GM20431 (cell line): ENCODE data around the gene ARHGAP29.
"Not testable (repeated sequence)": the region's sequence is repeated elsewhere in the genome, so short reads cannot be mapped to it uniquely, and the experiment has no call there.

Experiments
- in situ Hi-C: fragments of 300-500 bp; cut with MseI, MboI; formaldehyde crosslinking; loops from one replicate; pipeline ENCODE4 v1.15.0; 2020; ENCODE audit warnings: low sequenced_read_pairs; ENCODE audit not compliant: unreplicated experiment

The ARHGAP29 gene

DNA sequence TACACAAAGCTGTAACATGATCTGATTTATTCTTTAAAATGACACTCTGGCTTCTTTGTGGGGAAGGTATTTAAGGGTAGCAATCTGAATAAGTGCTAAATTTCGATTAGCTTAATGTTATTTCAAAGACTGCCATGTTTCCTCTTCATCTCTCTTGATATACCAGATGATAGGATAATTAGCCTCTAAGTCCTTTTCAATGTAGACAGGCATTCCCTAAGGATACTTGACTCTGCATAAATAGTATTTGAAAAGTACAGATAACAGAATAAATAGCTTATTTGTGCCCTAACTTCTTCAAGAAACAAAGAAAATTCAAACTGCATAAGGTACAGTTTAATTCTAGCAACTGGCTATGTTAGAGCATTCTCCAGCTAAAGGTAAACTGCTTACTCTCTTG is 46.2 kb downstream of the ARHGAP29 start:
- in situ Hi-C loops = no loop called here

DNA sequence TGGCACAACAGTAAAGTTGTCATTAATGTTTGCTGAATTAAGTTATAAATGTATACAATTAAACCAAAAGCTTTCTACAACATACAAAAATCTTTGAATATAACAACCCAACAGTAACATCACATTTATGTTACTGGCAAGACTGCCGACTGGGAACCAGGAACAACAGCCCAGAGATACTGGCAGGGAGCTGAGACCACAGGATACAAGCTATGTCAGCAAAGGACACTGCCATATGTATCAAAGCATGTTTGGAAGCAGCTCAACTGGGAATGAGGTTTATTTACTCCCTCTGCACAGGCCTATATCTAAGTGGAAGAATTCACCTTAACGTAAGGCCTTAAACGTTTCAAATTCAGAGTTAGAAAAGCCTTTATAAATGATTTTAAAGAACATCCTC is 50.4 kb downstream of the ARHGAP29 start:
- in situ Hi-C loops = no loop called here

DNA sequence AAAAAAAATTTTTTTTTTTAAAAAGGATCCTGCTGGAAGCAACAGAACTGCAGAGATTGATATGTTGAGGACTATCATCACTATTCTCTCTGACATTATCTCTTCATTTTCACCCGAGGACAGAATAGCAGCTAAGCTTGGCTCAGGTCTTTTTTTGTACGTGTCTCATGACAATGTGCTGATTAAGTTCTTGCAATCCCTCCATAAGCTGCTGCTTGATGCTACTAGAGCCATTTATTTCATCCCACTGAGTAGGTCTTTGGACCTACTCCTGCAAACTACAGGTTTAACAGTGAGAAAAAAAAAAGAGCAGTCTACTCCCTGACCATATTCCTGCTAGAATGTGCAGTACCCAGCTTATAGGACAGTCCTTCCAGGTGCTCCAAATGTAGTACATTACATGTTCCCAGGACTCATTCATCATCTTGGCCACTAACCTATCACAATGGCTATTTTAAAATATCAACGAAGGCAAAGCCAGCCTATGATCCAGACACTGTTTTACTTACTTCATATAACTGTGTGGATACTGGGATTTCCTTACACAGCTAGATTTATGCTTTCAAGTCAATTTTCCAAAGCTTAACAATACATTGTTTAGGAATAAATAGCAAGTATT is 54.1 kb downstream of the ARHGAP29 start:
- in situ Hi-C loops = no loop called here

DNA sequence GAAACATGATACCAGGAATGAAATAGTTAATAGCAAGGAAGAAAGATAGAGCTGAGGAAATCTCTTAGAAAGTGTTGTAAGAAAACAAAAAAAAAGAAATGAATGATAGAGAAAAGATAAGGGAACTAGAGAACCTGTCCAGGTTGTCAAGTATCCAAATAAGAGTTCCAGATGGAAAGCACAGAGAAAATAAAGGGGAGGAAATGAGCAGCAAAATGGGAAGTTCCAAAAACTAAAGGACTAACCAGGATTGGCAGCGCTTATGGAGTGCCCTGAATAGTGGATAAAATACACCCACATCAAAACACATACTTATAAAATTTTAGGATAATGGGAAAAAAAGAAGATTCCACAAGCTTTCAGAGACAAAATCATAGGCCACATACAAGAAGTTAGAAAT is 55.2 kb downstream of the ARHGAP29 start:
- in situ Hi-C loops = no loop called here

DNA sequence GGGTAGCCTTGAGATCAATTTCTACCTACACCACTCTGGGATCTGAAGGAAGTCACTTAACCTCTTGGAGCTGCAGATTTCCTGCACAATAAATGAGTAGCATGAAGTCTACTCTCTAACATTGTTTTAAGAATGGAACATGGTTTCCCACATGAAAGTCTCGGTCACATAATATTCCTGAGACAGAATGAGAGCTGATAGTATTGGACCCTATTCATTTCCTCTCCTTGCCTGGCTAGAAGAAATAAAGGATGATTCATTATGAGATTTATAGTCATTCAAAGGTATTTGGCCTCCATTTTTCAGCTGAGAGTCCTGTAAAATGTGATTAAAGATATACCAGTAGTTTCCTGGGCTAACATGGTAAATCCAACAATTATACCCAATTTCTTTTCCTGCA is 56.7 kb downstream of the ARHGAP29 start:
- in situ Hi-C loops = no loop called here

DNA sequence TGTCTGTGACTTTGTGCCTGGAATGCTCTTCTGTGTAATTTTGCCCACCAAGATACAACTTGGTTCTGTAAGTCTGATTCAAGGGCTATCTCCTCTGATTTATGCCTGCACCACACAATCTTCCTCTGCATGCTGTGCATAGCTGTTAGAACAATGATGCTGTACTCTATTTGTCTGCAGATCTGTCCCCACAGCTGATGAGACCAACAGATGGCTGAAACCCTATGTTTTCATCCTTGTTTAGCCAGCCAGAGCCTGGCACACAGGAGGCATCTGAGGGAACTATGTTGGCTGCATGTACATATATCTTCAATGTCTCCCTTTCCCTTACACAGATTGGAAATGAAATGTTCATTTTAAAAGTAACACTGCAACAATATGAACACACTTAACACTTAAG is 58.5 kb downstream of the ARHGAP29 start:
- in situ Hi-C loops = no loop called here

DNA sequence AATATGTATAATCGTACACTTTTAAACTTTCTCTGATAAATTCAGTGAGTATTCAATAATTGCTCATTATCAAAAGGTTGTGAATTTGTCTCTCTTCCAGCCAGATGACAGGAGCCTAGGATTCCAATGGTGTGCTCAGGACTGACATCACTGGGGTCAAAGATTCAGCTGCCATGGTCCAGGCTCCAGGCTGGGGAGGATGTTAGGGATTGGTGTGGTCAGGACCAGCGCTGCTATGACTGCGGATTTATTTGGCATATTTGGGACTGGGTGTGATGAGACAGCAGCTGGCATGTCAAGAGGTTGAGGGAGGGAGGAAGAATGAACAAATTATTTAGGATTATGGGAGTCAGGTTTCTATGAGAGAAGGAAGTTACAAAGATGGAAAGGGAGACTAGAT is 68.3 kb downstream of the ARHGAP29 start:
- in situ Hi-C loops = no loop called here

DNA sequence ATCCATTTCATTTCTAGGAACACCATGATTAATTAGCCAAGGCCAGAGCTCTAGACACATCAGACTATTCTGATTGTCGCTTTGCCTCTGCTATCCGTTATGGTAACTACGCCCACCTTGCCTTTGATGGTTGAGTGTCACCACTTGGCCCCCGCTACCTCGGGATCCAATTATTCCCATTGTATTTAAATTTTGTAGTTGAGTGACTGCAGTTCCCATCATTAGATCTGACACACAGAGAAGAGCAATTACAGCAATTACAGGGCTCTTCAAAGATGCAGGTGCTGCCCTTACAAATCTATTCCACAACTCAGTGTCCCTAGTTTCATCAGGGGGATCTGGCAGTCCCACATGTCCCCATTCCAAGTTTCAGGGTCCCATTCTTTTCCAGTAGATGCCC is 71.5 kb downstream of the ARHGAP29 start:
- in situ Hi-C loops = no loop called here

DNA sequence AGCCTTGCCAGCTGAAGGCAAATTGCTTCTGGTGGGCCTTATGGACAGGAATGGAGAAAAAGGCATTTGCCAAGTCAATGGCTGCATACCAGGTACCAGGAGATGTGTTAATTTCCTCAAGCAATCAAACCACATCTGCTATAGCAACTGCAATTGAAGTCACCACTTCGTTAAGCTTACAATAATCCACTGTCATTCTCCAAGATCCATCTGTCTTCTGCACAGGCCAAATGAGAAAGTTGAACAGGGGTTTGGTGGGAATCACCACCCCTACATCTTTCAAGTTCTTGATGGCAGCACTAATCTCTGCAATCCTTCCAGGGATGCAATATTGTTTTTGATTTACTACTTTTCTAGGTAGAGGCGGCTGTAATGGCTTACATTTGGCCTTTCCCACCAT is 72.5 kb downstream of the ARHGAP29 start:
- in situ Hi-C loops = not testable (repeated sequence)

DNA sequence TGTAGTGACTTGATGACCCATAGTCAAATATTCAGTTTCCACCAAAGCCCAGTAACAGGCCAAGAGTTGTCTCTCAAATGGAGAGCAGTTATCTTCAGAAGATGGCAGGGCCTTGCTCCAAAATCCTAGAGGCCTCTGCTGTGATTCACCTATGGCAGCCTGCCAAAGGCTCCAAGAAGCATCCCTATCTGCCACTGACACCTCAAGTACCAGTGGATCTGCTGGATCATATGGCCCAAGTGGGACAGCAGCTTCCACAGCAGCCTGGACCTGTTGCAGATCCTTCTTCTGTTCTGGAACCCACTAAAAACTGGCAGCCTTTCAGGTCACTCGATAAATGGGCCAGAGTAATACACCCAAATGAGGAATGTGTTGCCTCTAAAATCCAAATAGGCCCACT is 73.3 kb downstream of the ARHGAP29 start:
- in situ Hi-C loops = not testable (repeated sequence)

DNA sequence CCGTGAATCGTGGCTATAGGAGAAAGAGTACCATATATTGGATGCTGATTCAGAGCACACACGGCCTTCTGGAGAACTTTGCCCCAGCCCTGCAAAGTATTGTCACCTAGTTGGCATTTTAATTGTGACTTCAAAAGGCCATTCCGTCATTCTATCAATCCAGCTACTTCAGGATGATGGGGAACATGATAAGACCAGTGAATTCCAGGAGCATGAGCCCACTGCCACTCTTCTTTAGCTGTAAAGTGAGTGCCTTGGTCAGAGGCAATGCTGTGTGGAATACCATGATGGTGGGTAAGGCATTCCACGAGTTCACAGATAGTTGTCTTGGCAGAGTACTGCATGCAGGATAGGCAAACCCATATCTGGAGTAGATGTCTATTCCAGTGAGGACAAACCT is 74.1 kb downstream of the ARHGAP29 start:
- in situ Hi-C loops = not testable (repeated sequence)

DNA sequence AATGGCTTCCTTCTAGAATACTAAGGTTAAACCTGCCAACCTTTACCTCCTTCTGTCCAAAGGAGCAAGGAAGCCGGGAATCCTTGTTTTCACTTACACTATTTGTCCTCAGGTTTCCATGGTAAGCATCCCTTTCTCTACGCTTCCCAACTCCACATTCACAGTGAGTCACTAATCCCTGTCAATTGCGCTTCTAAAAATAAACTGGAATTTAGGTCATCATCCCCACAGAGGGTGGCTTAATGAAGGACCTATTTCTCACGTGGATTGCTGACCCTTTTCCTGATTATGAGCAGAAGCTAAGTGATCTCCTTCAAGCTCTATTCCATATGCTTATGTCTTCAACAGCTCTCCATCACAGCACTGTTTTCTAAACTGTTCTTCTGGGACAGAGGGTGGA is 76.6 kb downstream of the ARHGAP29 start:
- in situ Hi-C loops = no loop called here

DNA sequence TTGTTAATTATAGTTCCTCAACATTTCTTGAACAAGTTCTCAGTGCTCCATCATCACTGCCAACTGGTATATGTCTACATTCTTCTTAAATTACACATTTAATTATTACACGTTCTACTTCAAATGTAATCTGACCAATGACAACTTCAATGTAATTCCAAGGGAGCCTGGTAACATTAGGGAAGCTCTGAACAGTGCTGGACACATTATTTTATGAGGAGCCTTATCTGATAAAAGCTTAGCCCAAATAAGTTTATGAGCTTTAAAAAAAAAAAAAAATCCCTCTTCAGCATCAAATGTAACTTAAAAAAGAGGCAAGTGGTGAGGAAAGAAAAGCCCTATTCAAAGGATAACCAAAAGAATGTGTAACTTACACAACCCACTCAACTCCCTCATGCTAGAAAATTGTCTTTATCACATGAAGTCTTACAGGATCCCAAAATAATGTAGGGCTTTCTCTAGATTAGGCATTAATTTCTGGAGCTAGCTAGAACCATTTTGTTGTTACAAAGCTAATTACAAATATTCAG is 81.2 kb downstream of the ARHGAP29 start:
- in situ Hi-C loops = no loop called here

DNA sequence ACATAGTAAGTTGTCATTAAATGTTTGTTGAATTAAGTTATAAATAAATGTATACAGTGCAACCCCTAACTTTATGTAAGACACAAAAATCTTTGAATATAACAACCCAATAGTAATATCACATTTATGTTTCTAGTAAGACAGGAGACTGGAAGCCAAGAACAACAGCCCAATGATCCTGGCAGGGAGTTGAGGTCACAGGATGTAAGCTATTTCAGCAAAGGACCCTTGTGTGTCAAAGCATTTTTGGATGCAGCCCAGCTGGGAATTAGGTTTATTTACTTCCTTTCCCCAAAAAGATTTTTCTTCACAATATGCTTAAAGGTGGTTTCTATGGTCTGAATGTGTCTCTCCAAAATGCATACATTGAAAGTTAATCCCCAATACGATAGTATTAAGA is 82.4 kb downstream of the ARHGAP29 start:
- in situ Hi-C loops = no loop called here

DNA sequence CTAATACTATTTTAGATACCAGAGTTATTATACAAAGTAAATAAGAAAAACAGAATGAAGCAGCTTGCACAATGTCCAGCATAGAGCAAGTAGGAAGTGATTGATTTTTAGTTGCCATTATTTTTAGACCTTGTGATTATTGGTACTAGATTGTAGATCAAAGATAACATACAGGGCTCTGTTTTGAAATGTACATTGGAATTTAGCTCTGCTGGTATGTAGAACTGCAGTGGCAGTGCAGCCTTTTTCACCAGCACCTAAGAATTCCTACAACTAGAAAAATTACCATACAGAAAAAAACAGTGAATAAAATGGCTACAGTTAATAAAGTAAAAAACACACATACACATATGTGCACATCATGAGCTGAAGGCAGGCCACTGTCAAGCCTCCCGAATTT is 84.3 kb downstream of the ARHGAP29 start:
- in situ Hi-C loops = no loop called here

DNA sequence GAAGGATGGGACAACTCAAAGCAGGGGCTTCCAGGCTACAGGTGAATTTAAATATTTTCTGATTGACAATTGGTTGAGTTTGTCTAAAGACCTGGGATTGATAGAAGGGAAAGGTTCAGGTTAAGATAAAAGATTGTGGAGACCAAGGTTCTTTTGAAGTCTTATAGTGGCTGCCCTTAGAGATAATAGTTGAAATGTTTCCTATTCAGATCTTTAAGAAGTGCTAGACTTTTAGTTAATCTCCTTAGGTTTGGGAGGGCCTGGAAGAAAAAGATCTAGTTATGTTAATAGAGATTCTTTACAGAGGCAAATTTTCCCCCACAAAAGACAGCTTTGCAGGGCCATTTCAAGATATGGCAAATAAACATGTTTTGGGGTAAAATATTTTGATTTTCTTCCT is 88.2 kb downstream of the ARHGAP29 start:
- in situ Hi-C loops = not testable (repeated sequence)

DNA sequence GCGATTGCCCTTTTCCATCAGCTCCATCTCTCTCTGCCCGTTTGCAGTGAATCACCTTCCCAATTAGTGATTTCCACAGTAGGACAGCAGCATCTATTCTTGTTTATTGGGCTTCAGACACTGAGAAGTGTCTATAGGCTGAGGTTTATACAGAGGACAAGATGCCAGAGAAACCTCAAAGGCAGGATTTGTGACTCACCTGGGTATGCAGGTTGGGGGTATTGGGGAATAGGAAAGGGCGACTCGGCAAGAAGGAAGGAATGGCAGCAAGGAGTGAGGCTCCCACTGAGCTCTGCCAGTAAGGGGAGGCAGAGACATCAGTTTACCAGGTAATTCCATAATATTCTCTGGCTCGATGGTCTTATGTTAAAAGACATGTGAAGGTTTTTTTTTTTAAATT is 91.1 kb downstream of the ARHGAP29 start:
- in situ Hi-C loops = no loop called here

DNA sequence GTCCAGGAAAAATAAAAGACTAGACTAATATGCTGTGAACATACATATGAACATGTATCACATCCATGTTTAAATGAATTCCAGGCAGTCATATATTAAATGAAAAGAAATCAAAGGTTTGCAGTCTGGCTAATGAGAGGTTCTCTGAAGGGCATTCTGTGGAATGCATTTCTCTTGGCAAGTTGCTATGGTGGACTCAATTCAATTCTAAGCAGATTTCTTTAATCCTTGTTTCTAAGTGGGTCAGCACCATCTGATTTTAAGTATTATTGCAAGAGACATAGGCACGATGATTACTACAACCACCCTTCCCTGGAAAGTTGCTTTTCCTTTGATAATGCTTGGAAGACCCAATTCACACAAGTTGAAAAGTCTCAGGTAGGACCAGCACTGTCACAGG is 92.5 kb downstream of the ARHGAP29 start:
- in situ Hi-C loops = no loop called here

DNA sequence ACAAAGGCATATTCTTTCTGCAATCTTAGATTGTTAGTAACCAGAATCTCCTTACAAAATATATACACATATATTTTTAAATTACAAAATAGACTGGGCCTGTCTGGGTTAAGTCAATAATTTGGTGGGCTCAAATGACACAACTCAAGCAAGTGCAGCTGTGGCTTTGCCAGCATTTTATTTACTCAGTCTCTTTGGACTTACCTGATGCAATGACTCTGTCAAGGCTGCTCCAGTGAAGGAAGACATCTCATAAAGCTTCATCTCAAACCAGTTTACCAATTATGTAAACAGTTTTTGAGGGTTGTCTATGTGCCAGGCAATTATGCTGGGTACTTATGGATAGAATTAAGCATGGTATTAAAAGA is 93.6 kb downstream of the ARHGAP29 start:
- in situ Hi-C loops = no loop called here

DNA sequence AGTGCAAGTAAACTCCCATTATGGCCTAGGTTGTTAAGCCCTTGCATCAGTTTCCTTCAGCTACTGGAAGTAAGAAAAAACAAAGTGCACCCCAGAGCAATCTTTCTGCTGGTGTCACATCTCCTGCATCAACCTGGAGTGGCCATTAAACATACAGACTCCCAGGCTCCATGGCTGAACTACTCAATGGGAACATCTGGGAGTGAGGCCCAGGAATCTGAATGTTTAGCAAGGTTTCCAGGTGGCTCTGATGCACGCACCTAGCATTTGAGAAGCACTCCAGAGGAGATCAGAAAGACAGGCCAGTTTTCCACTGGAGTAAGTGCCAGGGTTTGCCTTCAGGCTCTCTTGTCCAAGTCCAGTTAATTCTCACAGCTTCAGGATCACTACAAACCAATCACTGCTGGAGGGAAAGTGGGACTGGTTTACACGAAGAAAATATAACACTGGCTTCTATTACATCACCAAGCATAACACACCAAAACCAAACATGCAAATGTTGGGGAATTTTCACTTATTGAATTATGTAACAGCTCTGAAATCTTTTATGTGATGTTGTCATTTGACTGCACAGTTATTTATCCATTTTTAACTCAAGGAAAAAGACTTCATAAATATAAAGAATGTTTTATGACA is 94.1 kb downstream of the ARHGAP29 start:
- in situ Hi-C loops = no loop called here

DNA sequence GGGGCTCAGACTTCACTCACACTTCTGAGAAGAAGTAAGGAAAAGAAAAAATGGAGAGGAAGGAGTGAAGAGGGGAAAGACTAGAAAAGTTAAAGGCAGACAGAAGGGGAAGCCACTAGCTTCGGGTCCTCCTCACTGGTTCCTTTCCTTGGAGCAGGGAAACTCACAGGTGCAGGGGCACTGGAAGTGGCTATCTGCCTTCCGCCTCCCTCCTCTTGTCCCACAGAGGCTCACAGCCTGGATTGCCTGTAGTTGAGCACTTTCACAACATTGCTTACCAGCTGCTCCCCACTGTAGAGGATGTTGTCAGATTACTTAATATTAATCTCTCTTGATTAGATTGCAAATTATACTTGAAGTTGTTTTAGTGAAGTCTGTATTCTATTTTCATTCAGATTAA is 94.8 kb downstream of the ARHGAP29 start:
- in situ Hi-C loops = no loop called here

DNA sequence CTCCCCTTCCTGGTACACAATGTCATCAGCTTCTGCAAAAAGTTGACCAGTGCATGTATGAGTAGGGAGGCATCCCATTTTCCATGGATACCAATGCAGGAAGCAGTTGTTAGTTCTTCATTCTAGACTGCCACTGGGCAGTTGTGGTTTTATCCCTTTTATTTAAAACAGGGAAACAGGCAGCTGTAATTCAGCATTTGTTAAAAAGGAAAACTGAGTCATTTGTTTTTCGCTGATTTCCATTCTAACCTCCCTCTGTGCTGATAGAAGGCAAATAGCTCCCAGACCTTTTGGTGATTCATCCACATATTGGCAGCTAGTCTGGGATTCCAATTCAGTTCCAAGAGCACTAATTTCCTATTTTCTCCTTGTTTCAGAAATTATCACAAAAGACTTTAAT is 95.4 kb downstream of the ARHGAP29 start:
- in situ Hi-C loops = no loop called here
